HG03432 (cell line): ENCODE measurements around the gene SPRR2G.
"Not testable (repeated sequence)": the region's sequence is repeated elsewhere in the genome, so short reads cannot be mapped to it uniquely, and the experiment has no call there.

Experiments
- ATAC-seq: cut with Tn5 transposase; IDR thresholded peaks from one replicate; pipeline ENCODE4 v1.9.1; 2021; ENCODE audit warnings: mild to moderate bottlenecking, moderate library complexity; ENCODE audit not compliant: unreplicated experiment

The SPRR2G gene

GRCh38 chr1:153150846-153151245 lies at the start of gene SPRR2G:
TSS of gene SPRR2G (minus strand) at chr1:153150890. CDS start at chr1:153150110, 780 bp downstream.
- no peak for ATAC-seq

- no peak for ATAC-seq
Measured at GRCh38 chr1:153195216-153195615, 44.5 kb upstream of the SPRR2G start.

GRCh38 chr1:153194331-153195050 lies 43.8 kb upstream of the SPRR2G start:
- ATAC-seq: no peak

GRCh38 chr1:153192697-153193096 lies 42.0 kb upstream of the SPRR2G start:
- ATAC-seq: no peak

GRCh38 chr1:153190373-153190772 lies 39.7 kb upstream of the SPRR2G start:
- no peak for ATAC-seq

- not testable (repeated sequence) for ATAC-seq
Measured at GRCh38 chr1:153188301-153188700, 37.6 kb upstream of the SPRR2G start.

- ATAC-seq: no peak
Measured at GRCh38 chr1:153180556-153180955, 29.9 kb upstream of the SPRR2G start.

GRCh38 chr1:153178922-153179321 lies 28.2 kb upstream of the SPRR2G start:
- ATAC-seq: no peak

GRCh38 chr1:153174624-153175023 lies 23.9 kb upstream of the SPRR2G start:
- ATAC-seq: no peak

- no peak for ATAC-seq
Measured at GRCh38 chr1:153168686-153169085, 18.0 kb upstream of the SPRR2G start.

- ATAC-seq: no peak
Measured at GRCh38 chr1:153155541-153155940, 4.9 kb upstream of the SPRR2G start.

- ATAC-seq: no peak
Measured at GRCh38 chr1:153152481-153152880, 1.8 kb upstream of the SPRR2G start.

- no peak for ATAC-seq
Measured at GRCh38 chr1:153141377-153141776, 9.3 kb downstream of the SPRR2G start.

- ATAC-seq: no peak
Measured at GRCh38 chr1:153140484-153140883, 10.2 kb downstream of the SPRR2G start.

- ATAC-seq: no peak
Measured at GRCh38 chr1:153133743-153134142, 16.9 kb downstream of the SPRR2G start.

GRCh38 chr1:153133267-153133666 lies 17.4 kb downstream of the SPRR2G start:
- ATAC-seq: no peak

GRCh38 chr1:153128688-153129087 lies 22.0 kb downstream of the SPRR2G start:
- ATAC-seq: not testable (repeated sequence)

GRCh38 chr1:153127296-153127695 lies 23.4 kb downstream of the SPRR2G start:
- ATAC-seq: no peak

- ATAC-seq: no peak
Measured at GRCh38 chr1:153125536-153125935, 25.2 kb downstream of the SPRR2G start.

GRCh38 chr1:153123793-153124192 lies 26.9 kb downstream of the SPRR2G start:
- not testable (repeated sequence) for ATAC-seq

GRCh38 chr1:153122831-153123421 lies 27.8 kb downstream of the SPRR2G start:
- peak; percentile 48 for ATAC-seq

- no peak for ATAC-seq
Measured at GRCh38 chr1:153120945-153121344, 29.7 kb downstream of the SPRR2G start.
